H1 (cell line): Measurements from ENCODE around the gene CLPTM1L. TPM values are rescaled to one million over a fixed set of nuclear protein-coding genes. Genes with fewer than 3 reads are reported as not detected.

Experiments
- CTCF ChIA-PET: fragments of 300-600 bp; sonication (Branson Sonifier 250); formaldehyde crosslinking; loops from one replicate; lab custom pipeline; 2021; ENCODE audit not compliant: partially characterized antibody; lab: Charles Lee
- POLR2A ChIA-PET: fragments of 300-600 bp; sonication (Branson Sonifier 250); formaldehyde crosslinking; loops from one replicate; lab custom pipeline; 2021; ENCODE audit warnings: inconsistent platforms; ENCODE audit not compliant: partially characterized antibody; lab: Charles Lee
- DNase-seq, 2 experiments: peaks; one replicate each; pipeline versions ENCODE4 v3.0.0 to v3.0.0-alpha.2; 2010 to 2022; ENCODE audit warnings: low spot score in 2 of 2, low read depth in 1 of 2, mixed read lengths in 1 of 2
- FAIRE-seq: peaks from 2 replicates; lab custom pipeline; 2011; peaks lifted over from hg19 to GRCh38; lab: Jason Lieb, UNC
- H2AFZ ChIP-seq: 2 replicates; pipeline ENCODE4 v1.8.1; 2012; ENCODE audit warnings: low read length, inconsistent platforms
- H2AK5ac ChIP-seq: 2 replicates; pipeline ENCODE4 v1.6.1; 2013; ENCODE audit warnings: low read depth, low read length
- H2BK120ac ChIP-seq: replicated peaks from 2 replicates; pipeline ENCODE3; 2013; ENCODE audit warnings: low read depth, low read length, inconsistent platforms
- H2BK12ac ChIP-seq: 2 replicates; pipeline ENCODE4 v1.6.1; 2013; ENCODE audit warnings: low read depth, low read length
- H2BK15ac ChIP-seq: 2 replicates; pipeline ENCODE4 v1.6.1; 2013; ENCODE audit warnings: low read length
- H2BK20ac ChIP-seq: 2 replicates; pipeline ENCODE4 v1.6.1; 2013; ENCODE audit warnings: low read length
- H2BK5ac ChIP-seq: 2 replicates; pipeline ENCODE4 v1.6.1; 2013; ENCODE audit warnings: low read depth, low read length
- H3K14ac ChIP-seq: 2 replicates; pipeline ENCODE4 v1.6.1; 2013; ENCODE audit warnings: inconsistent platforms; ENCODE audit not compliant: insufficient read length
- H3K18ac ChIP-seq: 2 replicates; pipeline ENCODE4 v1.6.1; 2013; ENCODE audit warnings: low read length; ENCODE audit errors: extremely low read depth
- H3K23ac ChIP-seq: 2 replicates; pipeline ENCODE4 v1.6.1; 2013; ENCODE audit warnings: inconsistent platforms; ENCODE audit not compliant: insufficient read length
- H3K23me2 ChIP-seq: 2 replicates; pipeline ENCODE4 v1.6.1; 2013; ENCODE audit warnings: low read depth, low read length
- H3K27ac ChIP-seq: 2 replicates; pipeline ENCODE4 v1.6.1; 2011; ENCODE audit warnings: low read depth, low read length, inconsistent platforms
- H3K27me3 ChIP-seq, 4 experiments: replicated peaks in 1 of 4; 1 replicate in 1 of 4; 2 replicates in 3 of 4; pipeline versions ENCODE4 v1.6.1 to v1.8.1; 2011 to 2013; ENCODE audit warnings: low read length in 3 of 4, mild to moderate bottlenecking in 3 of 4, inconsistent platforms in 2 of 4, mixed read lengths in 2 of 4, moderate library complexity in 1 of 4; ENCODE audit not compliant: control insufficient read depth in 3 of 4, insufficient read depth in 3 of 4; ENCODE audit errors: extremely low read depth in 1 of 4
- H3K36me3 ChIP-seq, 4 experiments: 2 replicates each; pipeline versions ENCODE4 v1.6.1 to v1.8.1; 2011 to 2013; ENCODE audit warnings: mild to moderate bottlenecking in 4 of 4, low read length in 3 of 4, moderate library complexity in 2 of 4, control low read depth in 1 of 4, inconsistent platforms in 1 of 4; ENCODE audit not compliant: insufficient read depth in 4 of 4, control insufficient read depth in 2 of 4
- H3K4ac ChIP-seq: replicated peaks from 2 replicates; pipeline ENCODE3; 2013; ENCODE audit warnings: low read length, low read depth, mixed read lengths, inconsistent platforms; ENCODE audit not compliant: insufficient read length
- H3K4me1 ChIP-seq, 4 experiments: replicated peaks in 1 of 4; 1 replicate in 1 of 4; 2 replicates in 3 of 4; pipeline versions ENCODE4 v1.6.1 to v1.8.1; 2011 to 2013; ENCODE audit warnings: low read length in 3 of 4, inconsistent platforms in 2 of 4, mixed read lengths in 1 of 4; ENCODE audit not compliant: insufficient read depth in 4 of 4, control insufficient read depth in 3 of 4
- H3K4me2 ChIP-seq, 2 experiments: 2 replicates each; pipeline versions ENCODE4 v1.6.1 to v1.8.1; 2011 to 2013; ENCODE audit warnings: low read depth in 2 of 2, low read length in 2 of 2, control low read depth in 1 of 2, inconsistent platforms in 1 of 2, mild to moderate bottlenecking in 1 of 2; ENCODE audit not compliant: insufficient read depth in 1 of 2
- H3K4me3 ChIP-seq, 4 experiments: fragments of 200-600, 300-600 bp in 1 of 4; sonication (generic), shearing (Covaris generic), sonication (Bioruptor Twin) in 1 of 4; 2 replicates each; pipeline versions ENCODE4 v1.5.1 to v1.8.1; 2011 to 2016; ENCODE audit warnings: low read length in 4 of 4, low read depth in 3 of 4, control low read depth in 2 of 4, inconsistent platforms in 2 of 4, mild to moderate bottlenecking in 2 of 4, mixed read lengths in 1 of 4, moderate library complexity in 1 of 4; ENCODE audit not compliant: insufficient read depth in 2 of 4; ENCODE audit errors: extremely low read depth in 1 of 4
- H3K56ac ChIP-seq: replicated peaks from 2 replicates; pipeline ENCODE3; 2013; ENCODE audit warnings: low read depth, mild to moderate bottlenecking, mixed read lengths, low read length, inconsistent platforms; ENCODE audit not compliant: insufficient read length
- H3K79me1 ChIP-seq: 2 replicates; pipeline ENCODE4 v1.6.1; 2013; ENCODE audit warnings: low read depth, low read length, control low read depth
- H3K79me2 ChIP-seq, 2 experiments: 2 replicates each; pipeline versions ENCODE4 v1.6.1 to v1.8.1; 2012 to 2013; ENCODE audit warnings: low read length in 2 of 2, mild to moderate bottlenecking in 2 of 2, inconsistent platforms in 1 of 2; ENCODE audit not compliant: insufficient read depth in 2 of 2, control insufficient read depth in 1 of 2
- H3K9ac ChIP-seq, 4 experiments: replicated peaks in 1 of 4; 1 replicate in 1 of 4; 2 replicates in 3 of 4; pipeline versions ENCODE4 v1.6.1 to v1.8.1; 2011 to 2013; ENCODE audit warnings: low read depth in 3 of 4, low read length in 3 of 4, control low read depth in 2 of 4, mild to moderate bottlenecking in 2 of 4, moderate library complexity in 2 of 4, inconsistent platforms in 1 of 4; ENCODE audit errors: extremely low read depth in 1 of 4
- H3K9me3 ChIP-seq, 2 experiments: 2 replicates each; pipeline versions ENCODE4 v1.6.1 to v1.8.1; 2012 to 2013; ENCODE audit warnings: mild to moderate bottlenecking in 2 of 2, moderate library complexity in 2 of 2, control low read depth in 1 of 2, inconsistent platforms in 1 of 2, low read depth in 1 of 2, low read length in 1 of 2, mixed read lengths in 1 of 2; ENCODE audit not compliant: insufficient read depth in 2 of 2
- H4K20me1 ChIP-seq, 2 experiments: replicated peaks in 1 of 2; 2 replicates each; pipeline versions ENCODE3 to v1.8.1; 2011 to 2013; ENCODE audit warnings: inconsistent platforms in 2 of 2, low read length in 2 of 2, mild to moderate bottlenecking in 1 of 2; ENCODE audit not compliant: insufficient read depth in 2 of 2, control insufficient read depth in 1 of 2
- H4K5ac ChIP-seq: 2 replicates; pipeline ENCODE4 v1.6.1; 2013; ENCODE audit warnings: low read length, low read depth, mixed read lengths, inconsistent platforms; ENCODE audit not compliant: insufficient read length
- H4K8ac ChIP-seq: 2 replicates; pipeline ENCODE4 v1.8.0; 2013; ENCODE audit warnings: mild to moderate bottlenecking, moderate library complexity, low read length, inconsistent platforms; ENCODE audit not compliant: insufficient read depth; ENCODE audit errors: extremely low read depth
- H4K91ac ChIP-seq: replicated peaks from 2 replicates; pipeline ENCODE3; 2013; ENCODE audit warnings: low read length, mixed read lengths, inconsistent platforms; ENCODE audit not compliant: insufficient read length
- CEBPB ChIP-seq: IDR thresholded peaks from 2 replicates; pipeline ENCODE4 v1.6.1; 2012; ENCODE audit warnings: low read depth, low read length
- JUN ChIP-seq: IDR thresholded peaks from 2 replicates; pipeline ENCODE4 v1.6.1; 2011; ENCODE audit warnings: low read depth, mild to moderate bottlenecking, improper control_type of control experiment, low read length
- SIN3A ChIP-seq, 2 experiments: IDR thresholded peaks in 1 of 2; conservative IDR thresholded peaks in 1 of 2; 2 replicates each; pipeline ENCODE4 v1.6.1; 2011 to 2012; ENCODE audit warnings: low read length in 2 of 2, improper control_type of control experiment in 1 of 2, low read depth in 1 of 2, mild to moderate bottlenecking in 1 of 2
- WGBS, 2 experiments: shearing (Covaris generic) in 1 of 2; methylation state at CpG; one replicate each; pipeline versions ENCODE4 v1.1.6 to v1.1.7; 2013 to 2015; ENCODE audit warnings: low lambda C conversion rate in 2 of 2, mixed read lengths in 2 of 2, inconsistent platforms in 1 of 2, low coverage in 1 of 2, missing lambda C conversion rate in 1 of 2; ENCODE audit not compliant: insufficient replicate concordance in 2 of 2, insufficient coverage in 1 of 2, insufficient read length in 1 of 2; ENCODE audit errors: extremely low coverage in 1 of 2, missing lambda C conversion rate in 1 of 2; 5-methylcytosine and 5-hydroxymethylcytosine counted together
- polyA plus RNA-seq, 7 experiments: library from polyadenylated mRNA; depleted of rRNA in 3 of 7; stranded (reverse) in 5 of 7; unstranded in 2 of 7; fragments of >200 nt in 5 of 7; fragments of 200-250 nt in 2 of 7; gene quantifications; 1 replicate in 5 of 7; 2 replicates in 1 of 7; 4 replicates in 1 of 7; pipeline versions ENCODE4 v1.2.1 to v1.2.3, GENCODE V29; 2011 to 2013; ENCODE audit warnings: missing spikeins in 2 of 7, mixed read lengths in 2 of 7
- total RNA-seq: library from RNA; stranded (reverse); fragmentation: NEBNext Ultra II Directional; extraction: Animal tissue kit (Norgen Biotek cat#: 25700); gene quantifications from 2 replicates; pipeline ENCODE4 v1.2.1, GENCODE V29; 2021

CLPTM1L gene
- total and polyA plus RNA-seq, 2 of the 8 experiments (the other 6 are each of a cell fraction or from before 2014, with no cell fraction given): 102 to 119 TPM

- no peak overlapping the region for H2AK5ac ChIP-seq
- H3K4me2 ChIP-seq: no peak overlapping the region
- no peak overlapping the region for H4K5ac ChIP-seq
- no peak overlapping the region for H2BK12ac ChIP-seq
- TF ChIP-seq SIN3A (conservative IDR thresholded peaks at IDR 0.05 in 1 of 2, IDR thresholded peaks at IDR 0.05 in 1 of 2; ENCODE audit: low read depth in 1 of 2, low read length in 2 of 2) (no peak), JUN (no peak), CEBPB (no peak)
- no peak overlapping the region for H2AFZ ChIP-seq
- no peak overlapping the region for H3K14ac ChIP-seq
- DNase-seq: no peak
- H3K9me3 ChIP-seq: peaks cover 0 to 4% of the 10 kb centered on the region in 2 experiments; a peak in 1 of 4 replicates
- no peaks in the 10 kb centered on the region for H3K23me2 ChIP-seq
- no peak overlapping the region for H3K9ac ChIP-seq
- POLR2A ChIA-PET: interaction anchor here (0.6 to 1.7 kb wide), 4 partner anchors 9 to 89 kb away, joined by 3 to 5 read pairs (median 3); partner anchors contain the start of gene CLPTM1L
- H4K91ac ChIP-seq: no peak overlapping the region
- no peak overlapping the region for H3K27ac ChIP-seq
- H3K27me3 ChIP-seq: no peaks in the 10 kb centered on the region
- CTCF ChIA-PET: interaction anchor here (0.6 to 0.9 kb wide), 2 partner anchors 17 to 47 kb away, joined by 3 read pairs; no protein-coding TSS in a partner anchor
- peaks cover 0 to 6% of the 10 kb centered on the region in 2 experiments; a peak in 2 of 4 replicates for H3K79me2 ChIP-seq
- no peak overlapping the region for H2BK120ac ChIP-seq
- no peak overlapping the region for H3K4me3 ChIP-seq
- H2BK5ac ChIP-seq: no peak overlapping the region; the same call in 1 of the 2 replicates
- no peaks in the 10 kb centered on the region; a peak in 1 of 7 replicates for H3K4me1 ChIP-seq
- H2BK20ac ChIP-seq: no peak overlapping the region
- H3K79me1 ChIP-seq: peaks cover 4% of the 10 kb centered on the region; the same call in 1 of the 2 replicates
- H3K18ac ChIP-seq: no peak overlapping the region
- peaks cover 18 to 58% (median 49%) of the 10 kb centered on the region in 4 experiments for H3K36me3 ChIP-seq
- no peak overlapping the region for H4K8ac ChIP-seq
- peaks cover 8 to 20% of the 10 kb centered on the region in 2 experiments for H4K20me1 ChIP-seq
- no peak overlapping the region for H3K23ac ChIP-seq
- 93% methylated on average over 11 of the region's 11 CpGs; no CpG with 5 or more reads in 1 of the 2 experiments for WGBS, 2 experiments
- H2BK15ac ChIP-seq: no peak overlapping the region
- FAIRE-seq: no peak
- H3K4ac ChIP-seq: no peak overlapping the region
- H3K56ac ChIP-seq: no peak overlapping the region
Observed at GRCh38 chr5:1331861-1332405, 13.0 kb downstream of the CLPTM1L start.
